Esophagus muscularis mucosa (tissue), 4 donors: Measurements from ENCODE around the gene TMEM175. TPM values are rescaled to one million over a fixed set of nuclear protein-coding genes. Genes with fewer than 3 reads are reported as not detected.
"Not testable (repeated sequence)": the region's sequence is repeated elsewhere in the genome, so short reads cannot be mapped to it uniquely, and the experiment has no call there.

Source experiments
- DNase-seq: peaks from one replicate; pipeline ENCODE4 v3.0.0-alpha.2; 2017; ENCODE audit errors: extremely low spot score
- H3K27ac ChIP-seq, 4 donors: fragments of 200-600 bp; sonication (generic); replicated peaks in 1 of 4; 1 replicate in 3 of 4; 2 replicates in 1 of 4; pipeline ENCODE4 v1.5.1; 2016 to 2019; ENCODE audit warnings: mild to moderate bottlenecking in 1 of 4
- H3K27me3 ChIP-seq, 4 donors: fragments of 200-600 bp; sonication (generic); one replicate each; pipeline versions ENCODE4 v1.5.1 to v1.6.0; 2016 to 2019
- H3K36me3 ChIP-seq, 4 donors: fragments of 200-600 bp; sonication (generic); one replicate each; pipeline ENCODE4 v1.5.1; 2016 to 2019
- H3K4me1 ChIP-seq, 4 donors: fragments of 200-600 bp; sonication (generic); one replicate each; pipeline ENCODE4 v1.5.1; 2016 to 2019
- H3K4me3 ChIP-seq, 4 donors: fragments of 200-600 bp; sonication (generic); 1 replicate in 2 of 4; 2 replicates in 2 of 4; pipeline ENCODE4 v1.5.1; 2016 to 2019; ENCODE audit warnings: mild to moderate bottlenecking in 4 of 4, moderate library complexity in 1 of 4
- H3K9me3 ChIP-seq, 4 donors: fragments of 200-600 bp; sonication (generic); 1 replicate in 3 of 4; 2 replicates in 1 of 4; pipeline ENCODE4 v1.5.1; 2016 to 2019
- CTCF ChIP-seq, 3 experiments: fragments of 200-600 bp in 2 of 3; fragments of 450-650 bp in 1 of 3; sonication (generic) in 2 of 3; IDR thresholded peaks; one replicate each; pipeline ENCODE4 v1.5.1; 2017 to 2019; ENCODE audit warnings: antibody characterized with exemption in 3 of 3, mild to moderate bottlenecking in 2 of 3, moderate library complexity in 1 of 3
- EP300 ChIP-seq: sonication (generic); formaldehyde crosslinking; IDR thresholded peaks from one replicate; pipeline ENCODE4 v1.6.1; 2017; ENCODE audit warnings: antibody characterized with exemption
- POLR2A ChIP-seq: fragments of 450-650 bp; IDR thresholded peaks from one replicate; pipeline ENCODE4 v1.6.1; 2017; ENCODE audit warnings: antibody characterized with exemption, moderate library complexity, mild to moderate bottlenecking, low read depth
- POLR2AphosphoS5 ChIP-seq, 2 donors: sonication (generic); formaldehyde crosslinking; IDR thresholded peaks; one replicate each; pipeline ENCODE4 v1.6.1; 2017; ENCODE audit warnings: antibody characterized with exemption in 2 of 2
- WGBS: methylation state at CpG from one replicate; pipeline ENCODE4 v1.1.5; 2018; 5-methylcytosine and 5-hydroxymethylcytosine counted together
- intact Hi-C: fragments of 100-400 bp; cut with DNase I; formaldehyde crosslinking; loops from one replicate; pipeline ENCODE4 v1.15.1; 2023
- total RNA-seq, 4 donors: library from RNA; depleted of rRNA; stranded (reverse); fragments of >200 nt; gene quantifications; one replicate each; pipeline versions ENCODE4 v1.1.0 to v1.2.1, GENCODE V29; 2016

TMEM175 gene
- total RNA-seq, 4 donors from 2014 or later: 17.6 to 39.5 (median 20.0) TPM

GRCh38 chr4:914531-914930 is 17.7 kb upstream of the TMEM175 start:
- intact Hi-C loops: no loop called here
- Histone ChIP-seq H3K9me3 (no peaks in the 10 kb centered on the region), H3K36me3 (peaks cover 12 to 39% (median 37%) of the 10 kb centered on the region in 4 donors), H3K27ac (no peak overlapping the region), H3K4me1 (peaks cover 0 to 17% (median 9%) of the 10 kb centered on the region in 4 donors), H3K4me3 (no peak overlapping the region), H3K27me3 (no peaks in the 10 kb centered on the region)
- DNase-seq: no peak
- WGBS: 87% methylated on average over 9 of the region's 21 CpGs
- TF ChIP-seq POLR2AphosphoS5 (IDR thresholded peaks at IDR 0.05): no peak
- no peak for TF ChIP-seq EP300
- TF ChIP-seq POLR2A: no peak
- no peak for TF ChIP-seq CTCF (IDR thresholded peaks at IDR 0.05)

GRCh38 chr4:915041-915474 is 17.2 kb upstream of the TMEM175 start:
- H3K4me3 ChIP-seq: no peak overlapping the region
- TF ChIP-seq POLR2A (no peak), CTCF (IDR thresholded peaks at IDR 0.05) (no peak), EP300 (no peak), POLR2AphosphoS5 (IDR thresholded peaks at IDR 0.05) (no peak)
- intact Hi-C loops: no loop called here
- H3K27me3 ChIP-seq: no peaks in the 10 kb centered on the region
- peaks cover 0 to 17% (median 12%) of the 10 kb centered on the region in 4 donors for H3K4me1 ChIP-seq
- H3K9me3 ChIP-seq: no peaks in the 10 kb centered on the region
- WGBS: 51% methylated on average over 10 of the region's 20 CpGs
- no peak for DNase-seq
- H3K36me3 ChIP-seq: peaks cover 12 to 34% (median 32%) of the 10 kb centered on the region in 4 donors
- H3K27ac ChIP-seq: no peak overlapping the region

- intact Hi-C loops: no loop called here
- peaks cover 0 to 17% (median 13%) of the 10 kb centered on the region in 4 donors for H3K4me1 ChIP-seq
- no peak overlapping the region for H3K4me3 ChIP-seq
- no peak for TF ChIP-seq POLR2AphosphoS5 (IDR thresholded peaks at IDR 0.05)
- TF ChIP-seq POLR2A: no peak
- no peak for TF ChIP-seq CTCF (IDR thresholded peaks at IDR 0.05)
- no peak for TF ChIP-seq EP300
- H3K9me3 ChIP-seq: no peaks in the 10 kb centered on the region
- H3K36me3 ChIP-seq: peaks cover 12 to 28% (median 28%) of the 10 kb centered on the region in 4 donors
- DNase-seq: no peak
- 51% methylated on average over 8 of the region's 8 CpGs for WGBS
- H3K27me3 ChIP-seq: no peaks in the 10 kb centered on the region
- H3K27ac ChIP-seq: no peak overlapping the region
Measured at GRCh38 chr4:915595-915994, 16.7 kb upstream of the TMEM175 start.

GRCh38 chr4:917466-917865 is 14.8 kb upstream of the TMEM175 start:
- 94% methylated on average over 7 of the region's 7 CpGs for WGBS
- intact Hi-C loops: no loop called here
- Histone ChIP-seq H3K9me3 (no peaks in the 10 kb centered on the region), H3K36me3 (peaks cover 0 to 10% (median 9%) of the 10 kb centered on the region in 4 donors), H3K4me3 (no peak overlapping the region), H3K27me3 (no peaks in the 10 kb centered on the region), H3K27ac (no peak overlapping the region), H3K4me1 (peaks cover 3 to 17% (median 13%) of the 10 kb centered on the region in 4 donors)
- no peak for TF ChIP-seq POLR2AphosphoS5 (IDR thresholded peaks at IDR 0.05)
- TF ChIP-seq POLR2A: no peak
- TF ChIP-seq CTCF (IDR thresholded peaks at IDR 0.05): no peak
- DNase-seq: no peak

- intact Hi-C loops: no loop called here
- no peaks in the 10 kb centered on the region for H3K9me3 ChIP-seq
- peaks cover 0 to 4% (median 4%) of the 10 kb centered on the region in 4 donors for H3K36me3 ChIP-seq
- no peaks in the 10 kb centered on the region for H3K27me3 ChIP-seq
- TF ChIP-seq CTCF (IDR thresholded peaks at IDR 0.05): no peak
- TF ChIP-seq POLR2A: no peak
- no peak for TF ChIP-seq EP300
- no peak for TF ChIP-seq POLR2AphosphoS5 (IDR thresholded peaks at IDR 0.05)
- no peak overlapping the region for H3K4me3 ChIP-seq
- H3K4me1 ChIP-seq: peaks cover 3 to 17% (median 13%) of the 10 kb centered on the region in 4 donors
- no peak for DNase-seq
- H3K27ac ChIP-seq: no peak overlapping the region
- 97% methylated on average over 2 of the region's 2 CpGs for WGBS
Measured at GRCh38 chr4:917992-918391, 14.3 kb upstream of the TMEM175 start.

GRCh38 chr4:918591-918990 is 13.7 kb upstream of the TMEM175 start:
- H3K9me3 ChIP-seq, H3K27ac ChIP-seq, DNase-seq, H3K4me3 ChIP-seq, H3K36me3 ChIP-seq, intact Hi-C loops, H3K27me3 ChIP-seq: not testable (repeated sequence)
- WGBS: 93% methylated on average over 6 of the region's 6 CpGs
- H3K4me1 ChIP-seq: peaks cover 3 to 19% (median 13%) of the 10 kb centered on the region in 4 donors

- H3K4me1 ChIP-seq: peaks cover 3 to 23% (median 13%) of the 10 kb centered on the region in 4 donors
- H3K9me3 ChIP-seq, H3K36me3 ChIP-seq, H3K27me3 ChIP-seq, H3K4me3 ChIP-seq, DNase-seq, intact Hi-C loops, H3K27ac ChIP-seq: not testable (repeated sequence)
- 93% methylated on average over 14 of the region's 15 CpGs for WGBS
Measured at GRCh38 chr4:919004-919680, 13.1 kb upstream of the TMEM175 start.
